Hematopoietic multipotent progenitor cell (in vitro differentiated cells): ENCODE measurements around the gene TMTC2. TPM values are rescaled to one million over a fixed set of nuclear protein-coding genes. Genes with fewer than 3 reads are reported as not detected.
A peak's percentile ranks its signal among the peaks of the same experiment; 100 is the strongest.

Source experiments
- DNase-seq, 3 donors: peaks; one replicate each; pipeline ENCODE4 v3.0.0-alpha.2; 2011 to 2015; ENCODE audit warnings: low read depth in 2 of 3, low spot score in 2 of 3
- total RNA-seq: library from RNA; depleted of rRNA; stranded (reverse); fragments of >200 nt; gene quantifications from one replicate; pipeline ENCODE4 v1.2.3, GENCODE V29; 2012

The TMTC2 gene
- total RNA-seq: 2.7 TPM

DNA sequence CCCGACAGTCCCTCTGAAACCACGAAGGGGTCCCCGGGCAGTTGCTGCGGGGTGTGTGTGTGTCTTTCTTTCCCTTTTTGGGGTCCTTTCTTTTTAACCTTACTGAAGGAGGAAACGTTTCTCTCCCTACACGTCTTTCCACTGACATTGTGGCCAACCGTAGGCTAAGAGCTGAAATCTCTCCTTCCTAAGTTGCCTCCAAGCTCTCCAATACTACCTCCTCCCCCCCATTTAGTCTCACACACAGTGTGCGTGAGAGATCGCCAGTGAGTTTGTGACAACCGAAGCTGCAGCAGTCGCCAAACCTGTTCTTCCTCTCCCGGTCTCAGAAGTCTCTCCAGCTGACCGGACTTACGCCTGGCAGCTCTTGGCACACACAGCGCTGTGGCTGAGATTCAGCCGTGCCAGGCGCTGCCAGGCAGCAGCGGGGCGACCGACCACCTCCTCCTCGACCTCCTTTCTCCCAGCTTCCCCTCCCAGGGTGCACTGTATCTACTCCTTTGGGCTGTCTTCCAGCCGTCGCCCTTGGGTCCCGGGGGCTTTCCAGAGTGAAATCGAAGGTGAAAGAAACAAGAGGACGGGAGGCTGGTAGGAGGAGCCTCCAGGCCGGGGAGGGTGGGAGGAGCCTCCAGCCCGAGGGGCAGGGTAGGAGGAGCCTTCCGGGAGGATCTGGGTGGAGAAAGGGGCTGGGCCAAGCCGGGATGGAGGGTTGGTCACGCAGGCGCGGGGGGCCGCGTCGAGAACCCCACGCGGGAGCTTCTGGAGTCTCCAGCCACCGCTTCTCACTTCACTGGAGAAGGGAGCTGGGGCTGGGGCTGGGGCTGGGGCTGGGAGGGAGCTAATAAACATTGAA is at the start of gene TMTC2:
TMTC2 (plus strand) TSS at position 739 of the 853 bp plus-strand sequence.
- DNase-seq: peak; percentile 71 to 95 (median 92)

DNA sequence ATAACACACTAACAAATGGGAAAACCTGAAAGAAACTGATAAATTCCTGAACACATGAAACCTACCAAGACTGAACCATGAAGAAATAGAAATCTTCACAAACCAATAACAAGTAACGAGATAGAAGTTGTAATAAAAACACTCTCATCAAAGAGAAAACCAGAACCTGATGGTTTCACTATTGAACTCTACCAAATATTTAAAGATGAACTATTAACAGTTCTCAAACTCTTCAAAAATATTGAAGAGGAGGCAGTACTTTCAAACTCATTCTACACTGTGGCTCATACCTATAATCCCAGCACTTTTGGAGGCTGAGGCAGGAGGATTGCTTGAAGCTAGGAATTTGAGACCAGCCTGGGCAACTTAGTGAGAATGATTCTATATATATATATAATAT is 48.4 kb upstream of the TMTC2 start:
- DNase-seq: no peak

- no peak for DNase-seq
These were observed 41.8 kb upstream of the TMTC2 start for GRCh38 chr12:82644896-82645295.

DNA sequence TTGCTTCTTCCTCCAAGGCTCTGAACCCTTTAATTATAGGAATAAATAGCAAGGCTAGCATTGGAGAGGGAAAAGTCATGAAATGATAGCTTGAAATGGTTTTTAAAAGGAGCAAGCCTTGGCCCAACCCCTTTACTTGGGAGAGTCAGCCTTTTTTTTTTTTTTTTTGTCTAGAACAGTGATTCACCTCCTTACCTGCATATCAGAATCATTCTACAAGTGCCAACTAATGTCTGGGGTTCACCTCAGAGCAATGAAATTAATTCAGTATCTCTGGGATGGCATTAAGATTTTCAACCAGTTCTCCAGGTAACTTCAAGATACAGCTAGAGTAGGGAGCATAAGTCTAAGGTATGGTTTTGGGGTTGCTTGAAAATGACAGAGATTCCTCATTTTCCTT is 41.3 kb upstream of the TMTC2 start:
- no peak for DNase-seq

DNA sequence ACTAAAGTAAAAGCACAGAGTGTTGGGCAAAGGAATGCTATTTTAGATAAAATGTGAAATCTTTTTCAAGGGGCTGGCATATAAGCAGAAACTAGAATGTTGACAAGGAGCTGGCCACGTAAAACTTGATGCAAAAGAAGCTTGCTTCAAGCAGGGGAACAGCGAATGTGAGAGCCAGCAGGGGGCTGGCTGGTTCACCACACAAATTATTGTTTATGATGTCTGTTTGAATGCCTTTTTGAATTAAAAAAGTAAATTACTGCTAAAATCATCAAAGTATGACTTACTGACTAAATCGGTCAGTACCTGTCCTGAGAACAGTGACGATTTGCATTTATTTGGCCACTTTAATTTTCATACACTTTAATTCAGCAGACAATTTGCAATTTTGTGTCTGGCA is 38.9 kb upstream of the TMTC2 start:
- DNase-seq: no peak

DNA sequence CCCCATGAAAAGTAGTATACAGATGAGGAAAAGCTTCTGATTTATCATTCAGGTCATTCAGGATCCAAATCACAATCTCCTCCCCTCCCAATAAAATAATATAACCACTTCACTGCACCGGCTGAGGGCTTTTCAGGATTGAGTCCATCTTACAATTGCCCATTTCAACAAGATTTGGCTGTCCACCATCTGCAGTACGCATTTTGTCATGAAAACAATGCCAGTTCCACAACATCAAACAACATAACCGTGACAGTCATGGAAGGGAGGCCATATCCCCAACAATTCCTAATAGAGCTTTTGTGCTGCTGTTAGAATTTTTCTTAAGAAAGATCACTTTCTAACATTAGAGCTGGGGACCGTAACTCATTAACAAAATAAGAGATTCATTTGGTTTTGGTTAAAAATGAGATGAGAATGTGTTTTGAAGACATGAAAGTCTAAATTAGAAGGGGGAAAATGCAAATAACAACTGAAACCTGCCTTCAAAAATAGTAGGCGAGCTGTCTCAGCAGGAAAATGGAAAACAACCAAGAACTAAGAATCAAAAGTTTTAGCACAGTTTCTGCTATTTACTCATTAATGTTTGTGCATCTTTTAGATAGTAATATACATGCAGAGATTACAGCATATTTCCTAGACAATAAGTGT is 38.3 kb upstream of the TMTC2 start:
- DNase-seq: no peak

GRCh38 chr12:82650627-82651337 is 35.9 kb upstream of the TMTC2 start:
- DNase-seq: no peak

GRCh38 chr12:82651489-82651888 is 35.2 kb upstream of the TMTC2 start:
- DNase-seq: no peak

DNA sequence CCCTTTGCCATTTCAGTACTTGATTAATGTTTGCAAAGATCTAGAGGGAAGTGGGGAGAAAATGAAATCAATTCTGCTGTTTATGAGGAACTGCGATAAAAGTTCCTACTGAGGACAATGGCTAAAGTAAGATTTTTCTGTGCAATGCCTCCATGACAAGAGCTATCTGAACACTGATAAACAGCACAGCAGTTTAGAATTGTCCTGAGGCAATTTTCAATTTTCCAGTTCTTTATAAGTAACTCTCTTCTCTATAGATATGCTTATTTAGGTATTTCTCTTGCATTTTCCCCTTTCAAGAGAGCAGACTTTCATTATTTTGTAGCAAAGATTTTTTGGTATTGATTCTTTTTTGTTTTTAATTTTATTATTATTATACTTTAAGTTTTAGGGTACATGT is 34.6 kb upstream of the TMTC2 start:
- DNase-seq: no peak

GRCh38 chr12:82655751-82656150 is 31.0 kb upstream of the TMTC2 start:
- no peak for DNase-seq

DNA sequence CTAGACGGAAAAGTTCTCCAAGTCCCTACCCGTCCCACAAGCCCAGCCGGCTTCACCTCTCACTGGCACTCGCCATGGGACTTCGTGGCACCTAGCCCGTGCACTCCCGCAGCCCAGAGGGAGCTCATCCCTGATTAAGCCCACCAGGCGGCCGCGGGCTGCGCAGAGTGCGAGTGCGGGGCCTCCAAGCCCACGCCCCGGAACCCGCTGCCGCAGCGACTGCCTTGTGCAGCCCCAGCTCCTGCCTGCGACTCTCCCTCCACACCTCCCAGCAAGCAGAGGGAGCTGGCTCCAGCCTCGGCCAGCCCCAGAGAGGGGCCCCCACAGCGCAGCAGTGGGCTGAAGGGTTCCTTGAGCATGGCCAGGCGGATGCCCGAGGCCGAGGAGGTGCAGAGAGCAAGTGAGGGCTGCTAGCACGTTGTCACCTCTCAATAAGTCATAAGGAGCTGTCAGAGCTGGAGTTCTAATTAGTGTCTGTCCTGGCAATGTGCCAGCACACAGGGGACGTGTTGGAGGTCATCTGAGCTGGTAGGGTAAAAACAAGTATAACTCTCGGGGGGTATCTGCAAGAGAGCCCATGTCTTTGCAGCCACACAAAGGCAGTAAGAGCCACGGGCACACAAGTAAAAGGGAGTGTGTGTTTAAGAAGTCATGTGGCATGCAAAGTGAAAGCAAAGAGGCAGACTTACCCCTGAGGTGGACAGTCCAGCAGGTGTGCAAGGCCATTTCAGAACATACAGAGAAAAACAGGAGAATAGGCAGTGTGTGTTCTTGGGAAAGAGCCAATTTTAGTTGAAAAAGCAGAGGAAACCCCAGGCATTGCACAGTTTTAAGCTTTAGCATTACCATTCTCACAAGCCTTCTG is 27.1 kb upstream of the TMTC2 start:
- DNase-seq: no peak

DNA sequence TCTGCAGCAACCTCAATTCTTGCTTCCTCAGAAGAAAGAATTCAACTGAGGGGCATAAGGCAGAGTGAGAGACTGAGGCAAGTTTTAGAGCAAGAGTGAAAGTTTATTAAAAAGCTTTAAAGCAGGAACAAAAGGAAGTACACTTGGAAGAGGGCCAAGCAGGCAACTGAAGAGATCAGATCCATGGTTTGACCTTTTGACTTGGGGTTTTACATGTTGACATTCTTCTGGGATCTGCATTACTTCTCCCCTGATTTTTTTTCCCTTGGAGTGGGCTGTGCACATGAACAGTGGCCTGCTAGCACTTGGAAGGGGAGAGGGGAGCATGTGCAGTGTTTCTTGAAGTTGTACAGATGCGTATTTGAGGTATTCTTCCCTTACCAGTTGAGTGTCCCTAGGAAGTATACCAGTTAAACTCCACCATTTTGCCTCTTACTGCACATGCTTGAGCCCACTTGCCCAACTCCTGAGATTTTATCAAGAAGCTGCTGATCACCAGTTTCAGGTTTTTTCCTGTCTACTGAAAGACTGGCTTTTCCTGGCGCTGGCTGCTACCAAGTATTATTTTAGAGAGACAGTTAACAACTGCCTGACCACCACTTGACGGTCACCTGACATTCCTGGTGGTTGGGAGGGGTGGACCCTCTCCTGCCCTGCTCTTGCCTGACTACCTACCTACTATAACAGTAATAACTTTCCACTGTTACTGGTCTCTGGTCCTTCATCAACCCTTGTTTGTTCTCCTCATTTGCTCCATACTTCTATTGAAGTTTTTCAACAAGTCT is 26.0 kb upstream of the TMTC2 start:
- DNase-seq: no peak

DNA sequence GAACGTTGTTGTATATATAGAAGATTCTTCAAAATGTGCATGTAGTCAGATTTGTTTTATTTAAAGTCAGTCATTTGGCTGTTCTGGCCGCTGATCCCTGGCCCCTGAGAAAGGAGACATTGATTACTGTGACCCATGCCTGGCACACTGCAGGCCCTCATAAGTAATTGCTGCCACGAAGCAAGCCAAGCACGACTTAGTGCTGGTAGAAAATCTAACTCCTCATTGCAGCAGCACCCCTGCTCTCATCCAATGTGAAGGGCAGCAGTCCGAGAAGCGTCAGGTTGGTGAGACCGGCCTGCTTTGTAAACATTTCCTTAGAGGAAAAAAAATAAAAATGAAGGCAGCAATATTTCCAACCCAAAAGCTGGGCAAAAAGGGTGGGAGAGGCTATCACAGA is 22.8 kb upstream of the TMTC2 start:
- no peak for DNase-seq

- no peak for DNase-seq
These were observed 21.4 kb upstream of the TMTC2 start for GRCh38 chr12:82665142-82665923.

DNA sequence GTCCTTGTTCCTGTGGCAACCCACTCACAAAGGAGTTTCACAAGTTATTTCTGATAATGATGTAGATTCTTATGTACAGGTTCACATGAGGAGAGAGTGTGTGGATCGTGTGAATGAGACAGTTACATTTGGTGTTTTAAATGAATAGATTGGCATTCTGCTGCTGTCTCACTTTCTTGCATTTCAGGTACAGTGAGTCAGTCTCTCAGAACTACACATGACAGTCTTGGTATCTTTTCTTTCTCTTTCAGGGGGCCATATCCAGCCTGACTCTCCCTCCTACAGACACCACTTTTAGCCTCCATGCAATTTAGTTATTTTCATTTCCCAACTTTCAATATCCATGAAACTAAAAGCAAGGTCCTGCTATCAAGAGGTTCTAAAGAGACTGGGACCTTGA is 19.9 kb upstream of the TMTC2 start:
- DNase-seq: no peak

GRCh38 chr12:82671673-82672195 is 15.0 kb upstream of the TMTC2 start:
- no peak for DNase-seq

DNA sequence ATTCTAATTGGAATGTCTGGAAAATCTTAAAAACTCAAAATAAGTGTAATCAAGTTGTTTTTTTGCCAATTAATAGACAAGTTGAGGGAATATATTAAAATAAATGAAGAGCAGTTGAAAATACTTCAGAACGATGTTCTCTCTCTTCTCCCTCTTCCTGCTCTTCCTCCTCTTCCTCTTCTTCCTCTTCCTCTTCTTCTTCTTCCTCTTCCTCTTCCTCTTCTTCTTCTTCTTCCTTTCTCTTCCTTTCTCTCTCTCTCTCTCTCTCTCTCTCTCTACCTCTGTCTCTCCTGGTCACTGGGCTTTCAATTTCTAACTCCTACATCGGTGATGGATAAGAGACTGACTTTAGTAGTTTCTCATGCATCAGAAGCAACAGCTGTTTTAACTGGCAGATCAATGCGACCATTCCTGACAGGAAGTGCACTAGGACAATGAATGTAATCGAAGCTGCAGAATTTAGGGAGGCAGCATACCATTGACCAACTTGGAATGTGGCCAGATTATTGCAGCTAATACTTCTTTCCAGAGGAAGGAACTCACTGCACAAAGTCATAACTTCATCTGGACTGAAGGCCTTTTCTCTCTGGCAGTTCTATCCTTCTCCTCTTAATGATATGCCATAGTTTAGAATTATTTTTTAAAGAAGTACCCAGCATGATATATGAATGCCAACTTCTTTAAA is 13.8 kb upstream of the TMTC2 start:
- no peak for DNase-seq

GRCh38 chr12:82673698-82674097 is 13.0 kb upstream of the TMTC2 start:
- DNase-seq: no peak
